H1 (cell line): ENCODE data around the gene DAPK2. TPM values are rescaled to one million over a fixed set of nuclear protein-coding genes. Genes with fewer than 3 reads are reported as not detected.

ENCODE experiments used
- CTCF ChIA-PET: fragments of 300-600 bp; sonication (Branson Sonifier 250); formaldehyde crosslinking; loops from one replicate; lab custom pipeline; 2021; ENCODE audit not compliant: partially characterized antibody; lab: Charles Lee
- POLR2A ChIA-PET: fragments of 300-600 bp; sonication (Branson Sonifier 250); formaldehyde crosslinking; loops from one replicate; lab custom pipeline; 2021; ENCODE audit warnings: inconsistent platforms; ENCODE audit not compliant: partially characterized antibody; lab: Charles Lee
- DNase-seq, 2 experiments: peaks; one replicate each; pipeline versions ENCODE4 v3.0.0 to v3.0.0-alpha.2; 2010 to 2022; ENCODE audit warnings: low spot score in 2 of 2, low read depth in 1 of 2, mixed read lengths in 1 of 2
- FAIRE-seq: peaks from 2 replicates; lab custom pipeline; 2011; peaks lifted over from hg19 to GRCh38; lab: Jason Lieb, UNC
- H2AFZ ChIP-seq: 2 replicates; pipeline ENCODE4 v1.8.1; 2012; ENCODE audit warnings: low read length, inconsistent platforms
- H2AK5ac ChIP-seq: 2 replicates; pipeline ENCODE4 v1.6.1; 2013; ENCODE audit warnings: low read depth, low read length
- H2BK120ac ChIP-seq: replicated peaks from 2 replicates; pipeline ENCODE3; 2013; ENCODE audit warnings: low read depth, low read length, inconsistent platforms
- H2BK12ac ChIP-seq: 2 replicates; pipeline ENCODE4 v1.6.1; 2013; ENCODE audit warnings: low read depth, low read length
- H2BK15ac ChIP-seq: 2 replicates; pipeline ENCODE4 v1.6.1; 2013; ENCODE audit warnings: low read length
- H2BK20ac ChIP-seq: 2 replicates; pipeline ENCODE4 v1.6.1; 2013; ENCODE audit warnings: low read length
- H2BK5ac ChIP-seq: 2 replicates; pipeline ENCODE4 v1.6.1; 2013; ENCODE audit warnings: low read depth, low read length
- H3K14ac ChIP-seq: 2 replicates; pipeline ENCODE4 v1.6.1; 2013; ENCODE audit warnings: inconsistent platforms; ENCODE audit not compliant: insufficient read length
- H3K18ac ChIP-seq: 2 replicates; pipeline ENCODE4 v1.6.1; 2013; ENCODE audit warnings: low read length; ENCODE audit errors: extremely low read depth
- H3K23ac ChIP-seq: 2 replicates; pipeline ENCODE4 v1.6.1; 2013; ENCODE audit warnings: inconsistent platforms; ENCODE audit not compliant: insufficient read length
- H3K23me2 ChIP-seq: 2 replicates; pipeline ENCODE4 v1.6.1; 2013; ENCODE audit warnings: low read depth, low read length
- H3K27ac ChIP-seq: 2 replicates; pipeline ENCODE4 v1.6.1; 2011; ENCODE audit warnings: low read depth, low read length, inconsistent platforms
- H3K27me3 ChIP-seq, 4 experiments: replicated peaks in 1 of 4; 1 replicate in 1 of 4; 2 replicates in 3 of 4; pipeline versions ENCODE4 v1.6.1 to v1.8.1; 2011 to 2013; ENCODE audit warnings: low read length in 3 of 4, mild to moderate bottlenecking in 3 of 4, inconsistent platforms in 2 of 4, mixed read lengths in 2 of 4, moderate library complexity in 1 of 4; ENCODE audit not compliant: control insufficient read depth in 3 of 4, insufficient read depth in 3 of 4; ENCODE audit errors: extremely low read depth in 1 of 4
- H3K36me3 ChIP-seq, 4 experiments: 2 replicates each; pipeline versions ENCODE4 v1.6.1 to v1.8.1; 2011 to 2013; ENCODE audit warnings: mild to moderate bottlenecking in 4 of 4, low read length in 3 of 4, moderate library complexity in 2 of 4, control low read depth in 1 of 4, inconsistent platforms in 1 of 4; ENCODE audit not compliant: insufficient read depth in 4 of 4, control insufficient read depth in 2 of 4
- H3K4ac ChIP-seq: replicated peaks from 2 replicates; pipeline ENCODE3; 2013; ENCODE audit warnings: low read length, low read depth, mixed read lengths, inconsistent platforms; ENCODE audit not compliant: insufficient read length
- H3K4me1 ChIP-seq, 4 experiments: replicated peaks in 1 of 4; 1 replicate in 1 of 4; 2 replicates in 3 of 4; pipeline versions ENCODE4 v1.6.1 to v1.8.1; 2011 to 2013; ENCODE audit warnings: low read length in 3 of 4, inconsistent platforms in 2 of 4, mixed read lengths in 1 of 4; ENCODE audit not compliant: insufficient read depth in 4 of 4, control insufficient read depth in 3 of 4
- H3K4me2 ChIP-seq, 2 experiments: 2 replicates each; pipeline versions ENCODE4 v1.6.1 to v1.8.1; 2011 to 2013; ENCODE audit warnings: low read depth in 2 of 2, low read length in 2 of 2, control low read depth in 1 of 2, inconsistent platforms in 1 of 2, mild to moderate bottlenecking in 1 of 2; ENCODE audit not compliant: insufficient read depth in 1 of 2
- H3K4me3 ChIP-seq, 4 experiments: fragments of 200-600, 300-600 bp in 1 of 4; sonication (generic), shearing (Covaris generic), sonication (Bioruptor Twin) in 1 of 4; 2 replicates each; pipeline versions ENCODE4 v1.5.1 to v1.8.1; 2011 to 2016; ENCODE audit warnings: low read length in 4 of 4, low read depth in 3 of 4, control low read depth in 2 of 4, inconsistent platforms in 2 of 4, mild to moderate bottlenecking in 2 of 4, mixed read lengths in 1 of 4, moderate library complexity in 1 of 4; ENCODE audit not compliant: insufficient read depth in 2 of 4; ENCODE audit errors: extremely low read depth in 1 of 4
- H3K56ac ChIP-seq: replicated peaks from 2 replicates; pipeline ENCODE3; 2013; ENCODE audit warnings: low read depth, mild to moderate bottlenecking, mixed read lengths, low read length, inconsistent platforms; ENCODE audit not compliant: insufficient read length
- H3K79me1 ChIP-seq: 2 replicates; pipeline ENCODE4 v1.6.1; 2013; ENCODE audit warnings: low read depth, low read length, control low read depth
- H3K79me2 ChIP-seq, 2 experiments: 2 replicates each; pipeline versions ENCODE4 v1.6.1 to v1.8.1; 2012 to 2013; ENCODE audit warnings: low read length in 2 of 2, mild to moderate bottlenecking in 2 of 2, inconsistent platforms in 1 of 2; ENCODE audit not compliant: insufficient read depth in 2 of 2, control insufficient read depth in 1 of 2
- H3K9ac ChIP-seq, 4 experiments: replicated peaks in 1 of 4; 1 replicate in 1 of 4; 2 replicates in 3 of 4; pipeline versions ENCODE4 v1.6.1 to v1.8.1; 2011 to 2013; ENCODE audit warnings: low read depth in 3 of 4, low read length in 3 of 4, control low read depth in 2 of 4, mild to moderate bottlenecking in 2 of 4, moderate library complexity in 2 of 4, inconsistent platforms in 1 of 4; ENCODE audit errors: extremely low read depth in 1 of 4
- H3K9me3 ChIP-seq, 2 experiments: 2 replicates each; pipeline versions ENCODE4 v1.6.1 to v1.8.1; 2012 to 2013; ENCODE audit warnings: mild to moderate bottlenecking in 2 of 2, moderate library complexity in 2 of 2, control low read depth in 1 of 2, inconsistent platforms in 1 of 2, low read depth in 1 of 2, low read length in 1 of 2, mixed read lengths in 1 of 2; ENCODE audit not compliant: insufficient read depth in 2 of 2
- H4K20me1 ChIP-seq, 2 experiments: replicated peaks in 1 of 2; 2 replicates each; pipeline versions ENCODE3 to v1.8.1; 2011 to 2013; ENCODE audit warnings: inconsistent platforms in 2 of 2, low read length in 2 of 2, mild to moderate bottlenecking in 1 of 2; ENCODE audit not compliant: insufficient read depth in 2 of 2, control insufficient read depth in 1 of 2
- H4K5ac ChIP-seq: 2 replicates; pipeline ENCODE4 v1.6.1; 2013; ENCODE audit warnings: low read length, low read depth, mixed read lengths, inconsistent platforms; ENCODE audit not compliant: insufficient read length
- H4K8ac ChIP-seq: 2 replicates; pipeline ENCODE4 v1.8.0; 2013; ENCODE audit warnings: mild to moderate bottlenecking, moderate library complexity, low read length, inconsistent platforms; ENCODE audit not compliant: insufficient read depth; ENCODE audit errors: extremely low read depth
- H4K91ac ChIP-seq: replicated peaks from 2 replicates; pipeline ENCODE3; 2013; ENCODE audit warnings: low read length, mixed read lengths, inconsistent platforms; ENCODE audit not compliant: insufficient read length
- ASH2L ChIP-seq: fragments of 200-600, 300-600 bp; sonication (generic); IDR thresholded peaks from one replicate; pipeline ENCODE4 v1.7.1; 2017; ENCODE audit warnings: low read length
- BACH1 ChIP-seq: IDR thresholded peaks from 2 replicates; pipeline ENCODE4 v1.6.1; 2012; ENCODE audit warnings: low read length, improper control_type of control experiment
- CBX8 ChIP-seq: fragments of 300-800, 300-1000 bp; sonication (generic); IDR thresholded peaks from 2 replicates; pipeline ENCODE4 v1.7.1; 2016; ENCODE audit warnings: low read depth, low read length, borderline replicate concordance
- HDAC2 ChIP-seq, 2 experiments: fragments of 300-600 bp in 1 of 2; sonication (generic) in 1 of 2; IDR thresholded peaks; 2 replicates each; pipeline ENCODE4 v1.6.1; 2011 to 2012; ENCODE audit warnings: low read depth in 2 of 2, low read length in 2 of 2, mild to moderate bottlenecking in 2 of 2, moderate library complexity in 2 of 2, borderline replicate concordance in 1 of 2, inconsistent platforms in 1 of 2
- POLR2A ChIP-seq, 2 experiments: IDR thresholded peaks; 1 replicate in 1 of 2; 2 replicates in 1 of 2; pipeline ENCODE4 v1.6.1; 2011; ENCODE audit warnings: low read depth in 2 of 2, low read length in 2 of 2, mild to moderate bottlenecking in 2 of 2; ENCODE audit errors: control extremely low read depth in 1 of 2
- POU5F1 ChIP-seq: IDR thresholded peaks from 2 replicates; pipeline ENCODE4 v1.6.1; 2011; ENCODE audit warnings: low read depth, mild to moderate bottlenecking, low read length, moderate library complexity
- SIRT6 ChIP-seq: IDR thresholded peaks from one replicate; pipeline ENCODE4 v1.7.1; 2012; ENCODE audit warnings: low read length, inconsistent platforms
- SP2 ChIP-seq: IDR thresholded peaks from 2 replicates; pipeline ENCODE4 v1.6.1; 2012; ENCODE audit warnings: mild to moderate bottlenecking, low read length, inconsistent platforms
- SRF ChIP-seq: IDR thresholded peaks from 2 replicates; pipeline ENCODE4 v1.6.1; 2011; ENCODE audit warnings: mild to moderate bottlenecking, low read depth, low read length, moderate library complexity
- TAF7 ChIP-seq: optimal IDR thresholded peaks from 2 replicates; pipeline ENCODE3; 2011; ENCODE audit warnings: low read depth, mild to moderate bottlenecking, inconsistent platforms, low read length, moderate library complexity, borderline replicate concordance
- TCF12 ChIP-seq: IDR thresholded peaks from 2 replicates; pipeline ENCODE4 v1.6.1; 2011; ENCODE audit warnings: low read depth, mild to moderate bottlenecking, low read length
- TEAD4 ChIP-seq: IDR thresholded peaks from 2 replicates; pipeline ENCODE4 v1.6.1; 2012; ENCODE audit warnings: low read depth, low read length, inconsistent platforms, mixed read lengths
- WGBS, 2 experiments: shearing (Covaris generic) in 1 of 2; methylation state at CpG; one replicate each; pipeline versions ENCODE4 v1.1.6 to v1.1.7; 2013 to 2015; ENCODE audit warnings: low lambda C conversion rate in 2 of 2, mixed read lengths in 2 of 2, inconsistent platforms in 1 of 2, low coverage in 1 of 2, missing lambda C conversion rate in 1 of 2; ENCODE audit not compliant: insufficient replicate concordance in 2 of 2, insufficient coverage in 1 of 2, insufficient read length in 1 of 2; ENCODE audit errors: extremely low coverage in 1 of 2, missing lambda C conversion rate in 1 of 2; 5-methylcytosine and 5-hydroxymethylcytosine counted together
- polyA plus RNA-seq, 7 experiments: library from polyadenylated mRNA; depleted of rRNA in 3 of 7; stranded (reverse) in 5 of 7; unstranded in 2 of 7; fragments of >200 nt in 5 of 7; fragments of 200-250 nt in 2 of 7; gene quantifications; 1 replicate in 5 of 7; 2 replicates in 1 of 7; 4 replicates in 1 of 7; pipeline versions ENCODE4 v1.2.1 to v1.2.3, GENCODE V29; 2011 to 2013; ENCODE audit warnings: missing spikeins in 2 of 7, mixed read lengths in 2 of 7
- total RNA-seq: library from RNA; stranded (reverse); fragmentation: NEBNext Ultra II Directional; extraction: Animal tissue kit (Norgen Biotek cat#: 25700); gene quantifications from 2 replicates; pipeline ENCODE4 v1.2.1, GENCODE V29; 2021
- TF ChIP-seq, protein P1 (sequence below): IDR thresholded peaks from 2 replicates; pipeline ENCODE4 v1.6.1; 2012; ENCODE audit warnings: inconsistent platforms

DAPK2 gene
- total and polyA plus RNA-seq, 2 of the 8 experiments (the other 6 are each of a cell fraction or from before 2014, with no cell fraction given), result 1.8 to 2.9 TPM

DNA sequence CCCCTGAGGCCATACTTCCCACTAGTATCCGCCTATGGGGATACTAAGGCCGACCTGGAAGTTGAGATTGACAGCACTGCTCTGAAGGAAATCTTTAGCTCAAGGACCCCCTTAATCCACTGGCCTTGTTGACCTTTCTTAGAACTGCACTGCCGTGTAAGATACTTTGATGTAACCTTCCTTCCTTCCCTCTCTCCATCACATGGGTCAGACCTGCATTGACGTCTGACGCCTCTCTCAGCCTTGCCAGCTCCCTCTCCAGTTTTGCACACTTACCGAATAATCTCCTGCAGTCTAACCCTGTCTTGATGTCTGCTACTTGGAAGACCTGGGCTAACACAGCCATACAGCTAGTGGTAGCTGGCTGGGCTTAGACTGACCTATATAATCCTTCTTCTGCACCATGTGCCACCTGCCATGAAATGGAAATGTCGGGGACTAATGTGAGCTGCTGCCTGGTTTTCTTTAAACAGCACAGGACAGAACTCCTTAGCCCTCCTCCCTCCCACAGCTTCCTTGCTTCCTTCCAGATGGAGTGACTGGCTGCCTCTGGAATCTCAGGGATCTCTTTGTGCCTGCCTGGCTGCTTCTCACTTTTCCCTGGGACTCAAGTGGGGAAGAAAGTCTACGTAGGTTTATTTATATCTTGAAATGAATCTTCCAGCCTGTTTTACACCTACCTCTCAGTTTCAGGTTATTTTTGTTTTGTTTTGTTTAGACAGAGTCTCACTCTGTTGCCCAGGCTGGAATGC lies 173.3 kb downstream of the DAPK2 start:
- no peak overlapping the region for H2AK5ac ChIP-seq
- H4K8ac ChIP-seq, result no peak overlapping the region
- no peak overlapping the region for H3K56ac ChIP-seq
- H3K4me3 ChIP-seq, result no peak overlapping the region
- no peak overlapping the region for H3K4ac ChIP-seq
- no peak overlapping the region for H2BK120ac ChIP-seq
- no peak overlapping the region for H2BK5ac ChIP-seq
- H3K4me2 ChIP-seq, result no peak overlapping the region
- no peak overlapping the region for H3K9ac ChIP-seq
- H3K9me3 ChIP-seq, result peaks cover 0 to 4% of the 10 kb centered on the region in 2 experiments; a peak in 1 of 4 replicates
- POLR2A ChIA-PET, result no interaction called here
- no peaks in the 10 kb centered on the region for H3K79me2 ChIP-seq
- H3K4me1 ChIP-seq, result peaks cover 0 to 5% (median 0%) of the 10 kb centered on the region in 4 experiments; a peak in 3 of 7 replicates
- H2AFZ ChIP-seq, result no peak overlapping the region
- no peaks in the 10 kb centered on the region for H3K23me2 ChIP-seq
- no peak overlapping the region for H2BK20ac ChIP-seq
- no peak for FAIRE-seq
- no peaks in the 10 kb centered on the region for H4K20me1 ChIP-seq
- H3K27ac ChIP-seq, result no peak overlapping the region
- no peaks in the 10 kb centered on the region for H3K36me3 ChIP-seq
- H2BK15ac ChIP-seq, result no peak overlapping the region
- no peak overlapping the region for H3K23ac ChIP-seq
- no peak overlapping the region for H3K18ac ChIP-seq
- DNase-seq, result no peak
- CTCF ChIA-PET, result interaction anchor here (1.0 to 1.4 kb wide), 6 partner anchors 10 to 195 kb away, joined by 3 to 4 read pairs (median 3); no protein-coding TSS in a partner anchor
- no peak overlapping the region for H4K5ac ChIP-seq
- H3K14ac ChIP-seq, result no peak overlapping the region
- no peaks in the 10 kb centered on the region for H3K79me1 ChIP-seq
- no peak overlapping the region for H4K91ac ChIP-seq
- 88% methylated on average over 8 of the region's 8 CpGs; no CpG with 5 or more reads in 1 of the 2 experiments for WGBS, 2 experiments
- H3K27me3 ChIP-seq, result no peaks in the 10 kb centered on the region
- H2BK12ac ChIP-seq, result no peak overlapping the region
- TF ChIP-seq POLR2A (IDR thresholded peaks at IDR 0.05; ENCODE audit: control extremely low read depth in 1 of 2, low read depth in 2 of 2, low read length in 2 of 2), result no peak
- TF ChIP-seq TAF7, result no peak
- no peak for TF ChIP-seq ASH2L
- no peak for TF ChIP-seq CBX8
- TF ChIP-seq BACH1, result no peak
- TF ChIP-seq SP2, result no peak
- TF ChIP-seq HDAC2 (IDR thresholded peaks at IDR 0.05; ENCODE audit: borderline replicate concordance in 1 of 2, low read depth in 2 of 2, low read length in 2 of 2), result no peak
- TF ChIP-seq TEAD4, result no peak
- TF ChIP-seq SRF, result no peak
- TF ChIP-seq, protein P1, sequence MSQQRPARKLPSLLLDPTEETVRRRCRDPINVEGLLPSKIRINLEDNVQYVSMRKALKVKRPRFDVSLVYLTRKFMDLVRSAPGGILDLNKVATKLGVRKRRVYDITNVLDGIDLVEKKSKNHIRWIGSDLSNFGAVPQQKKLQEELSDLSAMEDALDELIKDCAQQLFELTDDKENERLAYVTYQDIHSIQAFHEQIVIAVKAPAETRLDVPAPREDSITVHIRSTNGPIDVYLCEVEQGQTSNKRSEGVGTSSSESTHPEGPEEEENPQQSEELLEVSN, result no peak
- no peak for TF ChIP-seq TCF12
- TF ChIP-seq SIRT6, result no peak
- TF ChIP-seq POU5F1, result no peak
